Activated CD4-positive, CD25-positive, alpha-beta regulatory T cell (primary cell): ENCODE results near the gene SHC2.
"Not testable (repeated sequence)": the region's sequence is repeated elsewhere in the genome, so short reads cannot be mapped to it uniquely, and the experiment has no call there.

Experiments used
- DNase-seq, 4 experiments: peaks; one replicate each; lab custom pipeline; 2025; lab: John Stamatoyannopoulos, UW

The SHC2 gene

GRCh38 chr19:447064-447426 is 13.8 kb downstream of the SHC2 start:
- no peak for DNase-seq

- no peak for DNase-seq
Measured at GRCh38 chr19:444677-445210, 16.1 kb downstream of the SHC2 start.

GRCh38 chr19:443005-443404 is 17.8 kb downstream of the SHC2 start:
- DNase-seq, result no peak

GRCh38 chr19:442085-442484 is 18.7 kb downstream of the SHC2 start:
- no peak for DNase-seq

GRCh38 chr19:441213-441836 is 19.5 kb downstream of the SHC2 start:
- DNase-seq, result no peak

- no peak for DNase-seq
Measured at GRCh38 chr19:440391-441212, 20.2 kb downstream of the SHC2 start.

- DNase-seq, result no peak
Measured at GRCh38 chr19:439167-439900, 21.5 kb downstream of the SHC2 start.

GRCh38 chr19:438416-438958 is 22.3 kb downstream of the SHC2 start:
- DNase-seq, result no peak

GRCh38 chr19:437041-437440 is 23.8 kb downstream of the SHC2 start:
- no peak for DNase-seq

GRCh38 chr19:436413-436950 is 24.4 kb downstream of the SHC2 start:
- DNase-seq, result no peak

- DNase-seq, result no peak
Measured at GRCh38 chr19:435707-436412, 25.0 kb downstream of the SHC2 start.

- DNase-seq, result no peak
Measured at GRCh38 chr19:435056-435706, 25.7 kb downstream of the SHC2 start.

GRCh38 chr19:434152-434960 is 26.5 kb downstream of the SHC2 start:
- no peak for DNase-seq

GRCh38 chr19:430701-431100 is 30.1 kb downstream of the SHC2 start:
- no peak for DNase-seq

GRCh38 chr19:428149-428548 is 32.7 kb downstream of the SHC2 start:
- no peak for DNase-seq

GRCh38 chr19:427675-428074 is 33.2 kb downstream of the SHC2 start:
- DNase-seq, result not testable (repeated sequence)

GRCh38 chr19:426725-427445 is 33.9 kb downstream of the SHC2 start:
- DNase-seq, result no peak

- no peak for DNase-seq
Measured at GRCh38 chr19:425056-425455, 35.8 kb downstream of the SHC2 start.

- DNase-seq, result no peak
Measured at GRCh38 chr19:424546-424945, 36.3 kb downstream of the SHC2 start.
